GM19238 (cell line): ENCODE measurements around the gene APOBEC3F.
"Not testable (repeated sequence)": the region's sequence is repeated elsewhere in the genome, so short reads cannot be mapped to it uniquely, and the experiment has no call there.

Experiments used
- DNase-seq: peaks from one replicate; pipeline ENCODE4 v3.0.0; 2011; ENCODE audit warnings: low spot score; ENCODE audit not compliant: insufficient read length

APOBEC3F gene

DNA sequence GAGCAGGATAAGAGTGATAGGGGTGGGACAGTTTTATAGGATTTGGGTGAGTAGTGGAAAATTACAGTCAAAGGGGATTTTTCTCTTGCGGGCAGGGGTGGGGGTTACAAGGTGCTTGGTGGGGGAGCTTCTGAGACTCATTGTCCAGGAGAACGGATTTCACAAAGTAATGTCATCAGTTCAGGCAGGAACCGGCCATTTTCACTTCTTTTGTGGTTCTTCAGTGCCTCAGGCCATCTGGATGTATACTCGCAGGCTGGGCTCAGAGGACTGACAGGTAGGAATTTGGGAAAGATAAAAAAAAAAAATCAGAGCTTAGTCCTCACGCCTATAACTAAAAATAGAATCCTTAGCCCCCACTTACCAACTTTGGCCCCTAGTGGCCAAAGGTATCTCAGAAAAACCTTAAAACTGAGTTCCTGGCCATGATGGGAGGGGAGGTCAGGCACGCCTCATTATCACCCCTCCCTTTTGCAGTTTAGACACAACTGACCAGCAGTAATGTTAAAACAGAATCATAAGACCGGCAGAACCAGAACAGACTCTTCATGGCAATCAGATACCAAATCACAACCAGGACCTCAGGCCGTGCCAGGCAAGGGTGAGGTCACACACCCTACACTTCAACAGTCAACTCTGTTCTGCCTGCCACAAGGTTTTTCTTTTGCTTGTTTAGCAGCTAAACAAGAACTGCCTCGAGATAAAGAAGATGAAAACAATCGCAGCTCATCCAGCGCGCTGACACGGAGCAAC, 27.5 kb downstream of the APOBEC3F start:
- DNase-seq: no peak

DNA sequence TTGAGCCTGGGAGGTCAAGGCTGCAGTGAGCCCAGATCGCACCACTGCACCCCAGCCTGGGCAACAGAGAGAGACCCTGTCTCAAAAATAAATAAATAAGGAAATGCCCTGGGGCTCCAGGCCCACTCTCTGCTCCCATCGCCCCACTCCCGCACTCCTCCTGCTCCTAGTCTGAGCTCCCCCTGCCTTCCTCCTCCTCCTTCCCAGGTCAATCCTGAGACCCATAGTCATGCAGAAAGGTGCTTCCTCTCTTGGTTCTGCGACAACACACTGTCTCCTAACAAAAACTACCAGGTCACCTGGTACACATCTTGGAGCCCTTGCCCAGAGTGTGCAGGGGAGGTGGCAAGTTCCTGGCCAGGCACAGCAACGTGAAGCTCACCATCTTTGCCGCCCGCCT, 29.5 kb downstream of the APOBEC3F start:
- no peak for DNase-seq

DNA sequence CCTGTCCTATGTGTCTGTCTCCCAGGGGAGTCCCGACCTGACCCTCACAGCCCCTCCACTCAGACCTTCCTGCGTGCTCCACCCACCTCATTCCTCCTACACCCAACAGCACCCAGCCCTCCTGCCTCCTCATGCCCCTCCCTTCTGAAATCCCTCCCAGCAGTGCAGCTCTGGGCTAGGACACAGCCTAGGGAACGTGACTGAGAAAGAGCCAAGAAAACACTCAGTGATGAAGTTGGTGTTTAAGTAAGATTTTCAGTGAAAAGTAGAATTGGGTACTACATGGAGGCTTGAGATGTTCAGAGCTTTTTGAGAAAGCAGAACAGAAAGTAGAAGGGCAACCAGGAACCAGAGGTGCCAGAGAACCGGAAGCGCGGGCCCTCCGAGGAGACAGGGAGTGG, 31.9 kb downstream of the APOBEC3F start:
- DNase-seq: not testable (repeated sequence)

DNA sequence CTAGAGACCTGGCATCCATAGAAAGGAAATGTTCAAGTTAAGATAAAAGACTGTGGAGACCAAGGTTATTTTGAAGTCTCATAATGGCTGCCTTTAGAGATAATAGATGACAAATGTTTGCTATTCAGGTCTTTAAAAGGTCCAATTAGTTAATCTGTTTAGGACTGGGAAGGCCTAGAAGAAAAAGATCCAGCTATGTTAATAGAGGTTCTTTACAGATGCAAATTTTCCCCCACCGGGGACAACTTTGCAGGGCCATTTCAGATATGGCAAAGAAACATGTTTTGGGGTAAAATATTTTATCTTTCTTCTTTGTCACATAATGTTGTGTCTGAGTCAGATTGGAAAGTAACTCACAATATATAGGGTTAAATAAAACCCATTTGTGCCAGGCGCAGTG, 33.3 kb downstream of the APOBEC3F start:
- no peak for DNase-seq

DNA sequence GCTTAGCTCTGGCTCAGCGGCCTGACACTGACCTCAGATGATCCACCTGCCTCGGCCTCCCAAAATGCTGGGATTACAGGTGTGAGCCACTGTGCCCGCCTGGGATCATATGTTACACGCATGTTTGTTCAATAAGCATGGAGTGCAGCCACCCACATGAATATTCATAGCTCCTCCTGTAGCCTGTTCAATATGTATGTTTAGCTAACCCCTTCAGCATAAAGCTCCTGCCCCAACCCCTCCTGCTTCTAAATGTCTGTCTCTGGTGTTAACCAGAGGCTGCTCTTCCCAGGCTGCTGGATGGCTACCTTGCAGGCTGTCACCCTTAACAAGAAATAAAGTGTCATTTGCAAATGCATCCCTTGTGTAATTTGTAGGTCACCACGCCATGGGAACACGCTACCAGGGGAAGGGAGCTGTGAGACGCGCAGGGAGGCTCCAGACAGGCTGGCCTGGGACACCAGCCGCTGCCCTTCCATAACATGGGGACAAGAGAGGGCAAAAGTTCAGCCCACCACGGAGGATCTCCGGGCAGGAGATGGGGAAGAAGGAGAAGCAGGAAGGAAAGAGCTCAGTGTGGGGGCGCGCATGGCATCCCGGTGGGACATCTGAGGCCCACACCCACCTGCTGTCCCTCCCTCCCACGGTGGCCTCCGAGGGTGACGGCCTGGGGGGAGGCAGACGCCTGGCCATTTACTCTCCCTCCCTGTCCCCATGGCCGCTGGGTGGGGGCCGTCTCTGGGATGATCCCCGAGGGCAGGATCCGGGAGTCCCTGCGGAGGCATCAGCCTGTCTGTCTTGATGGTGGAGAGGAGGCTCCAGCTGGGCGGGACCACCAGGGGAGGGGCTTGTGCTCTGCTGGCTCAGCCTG, 35.7 kb downstream of the APOBEC3F start:
- not testable (repeated sequence) for DNase-seq

DNA sequence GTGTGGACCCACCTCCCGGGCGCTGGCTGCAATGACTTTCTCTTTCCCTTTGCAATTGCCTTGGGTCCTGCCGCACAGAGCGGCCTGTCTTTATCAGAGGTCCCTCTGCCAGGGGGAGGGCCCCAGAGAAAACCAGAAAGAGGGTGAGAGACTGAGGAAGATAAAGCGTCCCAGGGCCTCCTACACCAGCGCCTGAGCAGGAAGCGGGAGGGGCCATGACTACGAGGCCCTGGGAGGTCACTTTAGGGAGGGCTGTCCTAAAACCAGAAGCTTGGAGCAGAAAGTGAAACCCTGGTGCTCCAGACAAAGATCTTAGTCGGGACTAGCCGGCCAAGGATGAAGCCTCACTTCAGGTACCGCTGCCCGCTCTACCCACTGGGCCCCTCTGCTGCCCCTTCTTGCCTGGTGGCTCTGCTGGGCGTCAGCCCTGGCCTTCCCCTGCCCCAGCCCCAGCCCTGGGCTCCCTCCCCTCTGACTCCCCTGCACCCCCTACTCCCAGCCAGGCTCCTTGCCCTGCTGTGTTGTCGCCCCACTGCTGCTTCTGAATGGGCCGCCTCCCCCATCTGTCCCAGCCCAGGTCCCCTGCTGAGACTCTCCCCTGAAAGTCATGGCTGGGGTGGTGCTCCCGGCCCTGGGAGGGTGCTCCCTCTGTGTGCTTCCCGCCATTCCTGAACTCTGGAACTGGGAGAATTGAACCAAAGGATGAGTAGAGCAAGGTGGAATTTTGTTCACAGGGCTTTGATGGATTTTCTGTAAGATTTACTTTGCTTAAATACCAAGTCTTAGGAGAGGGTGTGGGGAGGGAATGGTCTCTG, 36.6 kb downstream of the APOBEC3F start, which contains the start of gene APOBEC3G:
TSS of gene APOBEC3G (plus strand) at position 250 of the 815 bp plus-strand sequence. CDS start at position 337, 87 bp downstream.
- DNase-seq: not testable (repeated sequence)

DNA sequence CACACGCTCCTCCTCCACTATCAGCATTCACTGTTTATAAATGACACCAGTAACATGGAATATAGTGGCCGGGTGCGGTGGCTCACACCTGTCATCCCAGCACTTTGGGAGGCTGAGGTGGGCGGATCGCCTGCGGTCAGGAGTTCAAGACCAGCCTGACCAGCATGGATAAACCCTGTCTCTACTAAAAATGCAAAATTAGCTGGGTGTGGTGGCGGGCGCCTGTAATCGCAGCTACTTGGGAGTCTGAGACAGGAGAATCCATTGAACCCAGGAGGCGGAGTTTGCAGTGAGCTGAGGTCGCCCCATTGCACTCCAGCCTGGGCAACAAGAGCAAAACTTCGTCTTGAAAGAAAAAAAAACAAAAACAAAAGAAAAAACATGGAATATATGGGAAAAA, 37.2 kb downstream of the APOBEC3F start:
- DNase-seq: not testable (repeated sequence)

DNA sequence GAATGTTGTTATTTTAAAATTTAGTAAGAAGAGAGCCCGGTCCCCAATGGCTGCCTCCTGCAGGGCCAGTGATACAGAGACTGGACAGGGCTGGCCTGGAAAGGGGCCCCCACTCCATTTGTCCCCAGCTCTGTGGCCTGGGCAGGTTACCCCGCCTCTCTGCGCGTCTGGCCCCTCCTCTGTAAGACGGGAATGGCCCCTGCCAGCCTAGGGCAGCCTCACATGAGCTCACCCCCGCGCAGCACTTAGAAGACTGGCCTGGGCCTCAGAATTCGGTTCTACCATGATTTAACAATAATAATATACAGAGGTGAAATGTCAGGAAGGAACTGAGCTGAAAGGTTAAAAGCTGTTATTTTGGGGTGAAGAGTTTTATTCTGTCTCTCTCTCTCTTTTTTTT, 37.7 kb downstream of the APOBEC3F start:
- DNase-seq: no peak

DNA sequence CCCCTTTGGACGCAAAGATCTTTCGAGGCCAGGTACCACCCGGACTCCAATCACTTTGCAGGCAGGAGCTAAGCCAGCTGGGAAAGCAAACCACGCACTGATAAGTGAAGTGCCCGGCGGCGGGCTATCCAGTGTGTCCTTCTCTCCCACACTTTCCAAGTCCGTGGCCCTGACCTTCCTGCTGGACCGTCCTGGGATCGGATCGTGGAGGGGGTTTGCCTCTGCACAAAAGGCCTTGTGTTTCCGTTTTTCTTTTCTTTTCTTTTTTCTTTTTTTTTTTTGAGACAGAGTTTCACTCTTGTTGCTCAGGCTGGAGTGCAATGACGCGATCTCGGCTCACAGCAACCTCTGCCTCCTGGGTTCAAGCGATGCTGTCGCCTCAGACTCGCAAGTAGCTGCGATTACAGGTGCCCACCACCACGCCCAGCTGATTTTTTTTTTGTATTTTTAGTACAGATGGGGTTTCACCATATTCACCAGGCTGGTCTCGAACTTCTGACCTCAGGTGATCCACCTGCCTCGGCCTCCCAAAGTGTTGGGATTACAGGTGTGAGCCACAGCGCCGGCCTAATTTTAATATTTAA, 38.5 kb downstream of the APOBEC3F start:
- not testable (repeated sequence) for DNase-seq

DNA sequence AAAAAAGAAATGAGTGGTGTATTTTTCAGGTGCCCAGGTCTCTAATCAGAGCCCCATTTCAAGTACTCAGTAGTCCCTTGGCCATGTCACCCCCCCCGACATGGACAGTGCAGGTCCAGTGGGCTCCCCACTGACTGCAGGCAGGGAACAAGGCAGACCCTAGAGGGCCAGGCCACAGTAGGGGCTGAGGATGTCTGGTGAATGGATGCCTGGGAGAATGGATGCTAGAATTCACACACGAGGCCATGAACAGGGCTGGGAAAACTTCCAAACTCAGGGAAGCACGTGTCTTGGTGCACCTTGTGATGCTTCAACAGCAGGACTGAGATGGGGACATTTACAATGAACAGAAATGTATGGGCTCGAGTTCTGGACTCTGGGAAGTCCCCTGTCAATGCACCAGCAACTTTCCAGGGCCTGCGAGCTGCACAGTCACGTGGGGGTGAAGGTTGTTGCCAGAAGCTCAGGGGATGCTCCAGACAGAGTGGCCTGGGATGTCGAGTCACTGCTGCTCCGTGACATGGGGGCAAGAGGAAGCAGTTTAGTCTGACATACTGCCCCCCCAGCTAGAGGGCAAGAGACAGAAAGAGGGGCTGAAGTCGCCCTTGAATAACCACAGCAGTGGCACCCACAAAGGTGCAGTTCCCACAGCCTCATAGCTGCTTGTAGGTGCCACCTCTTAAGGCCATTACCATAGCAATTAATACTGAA, 39.5 kb downstream of the APOBEC3F start:
- no peak for DNase-seq

DNA sequence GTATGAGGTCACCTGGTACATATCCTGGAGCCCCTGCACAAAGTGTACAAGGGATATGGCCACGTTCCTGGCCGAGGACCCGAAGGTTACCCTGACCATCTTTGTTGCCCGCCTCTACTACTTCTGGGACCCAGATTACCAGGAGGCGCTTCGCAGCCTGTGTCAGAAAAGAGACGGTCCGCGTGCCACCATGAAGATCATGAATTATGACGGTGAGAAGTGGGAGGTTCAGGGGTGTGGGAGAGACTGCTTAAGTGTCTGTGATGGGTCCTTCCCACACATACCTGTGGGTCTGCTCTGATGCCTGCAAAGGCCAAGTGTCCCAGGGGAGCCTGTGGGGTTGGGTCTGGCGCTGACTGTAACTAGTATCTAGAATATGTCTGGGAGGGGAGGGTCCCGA, 40.4 kb downstream of the APOBEC3F start:
- DNase-seq: no peak

DNA sequence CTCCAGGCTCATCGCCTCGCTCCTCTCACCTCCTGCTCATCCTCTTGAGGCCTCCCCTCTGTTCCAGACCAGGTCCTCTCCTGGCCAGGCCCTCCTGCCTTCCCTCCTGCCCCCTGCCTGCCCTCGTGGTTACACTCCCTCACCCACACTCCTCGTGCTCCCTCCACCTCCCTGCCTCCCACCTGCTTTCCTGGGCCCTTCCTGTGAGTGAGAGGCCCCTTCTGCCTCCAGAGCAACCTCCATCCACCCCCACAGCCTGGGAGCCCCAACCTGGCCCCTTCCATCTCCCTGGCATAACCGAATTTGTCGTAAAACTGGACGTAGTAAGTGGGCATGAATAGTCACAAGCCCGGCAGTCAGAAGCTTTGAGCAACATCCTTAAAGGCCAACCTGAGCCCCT, 40.9 kb downstream of the APOBEC3F start:
- no peak for DNase-seq

DNA sequence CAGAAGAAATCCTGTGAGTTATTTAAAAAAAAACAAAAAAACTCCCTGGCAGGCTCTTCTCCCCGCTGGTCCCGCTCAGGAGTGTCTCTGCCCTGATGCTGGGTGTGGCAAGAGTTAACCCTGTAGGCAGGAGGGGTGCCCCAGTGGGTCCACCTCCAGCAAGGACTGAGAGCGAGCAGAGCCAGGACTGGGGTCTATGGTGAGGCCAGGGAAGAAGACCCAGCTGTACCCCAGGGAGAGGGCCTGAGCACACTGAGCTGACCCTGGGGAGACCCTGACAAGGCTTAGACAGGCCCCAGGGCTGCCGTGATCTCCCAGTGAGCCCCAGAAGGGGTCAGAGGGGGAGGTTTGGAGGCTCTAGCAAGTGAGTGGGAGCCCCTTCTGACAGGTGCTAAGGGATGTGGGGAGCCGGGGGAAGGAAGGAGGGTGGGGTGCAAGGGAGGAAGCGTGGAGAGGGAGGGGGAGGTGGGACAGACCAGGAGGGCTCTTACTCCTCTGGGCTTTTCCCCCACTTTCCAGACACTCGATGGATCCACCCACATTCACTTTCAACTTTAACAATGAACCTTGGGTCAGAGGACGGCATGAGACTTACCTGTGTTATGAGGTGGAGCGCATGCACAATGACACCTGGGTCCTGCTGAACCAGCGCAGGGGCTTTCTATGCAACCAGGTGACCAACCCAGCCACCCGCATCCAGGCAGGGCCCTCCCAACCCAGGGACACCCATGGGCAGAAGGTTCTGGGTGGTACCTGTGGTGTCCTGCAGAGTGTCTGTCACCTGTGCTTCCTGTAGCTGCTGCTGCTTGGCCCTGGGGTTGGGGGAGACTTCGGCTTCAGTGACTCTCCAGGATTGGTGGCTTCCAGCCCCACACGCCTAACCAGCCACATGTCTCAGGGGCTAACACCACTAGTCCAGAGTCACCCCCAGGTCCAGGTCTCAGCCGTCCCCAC, 42.8 kb downstream of the APOBEC3F start:
- no peak for DNase-seq

DNA sequence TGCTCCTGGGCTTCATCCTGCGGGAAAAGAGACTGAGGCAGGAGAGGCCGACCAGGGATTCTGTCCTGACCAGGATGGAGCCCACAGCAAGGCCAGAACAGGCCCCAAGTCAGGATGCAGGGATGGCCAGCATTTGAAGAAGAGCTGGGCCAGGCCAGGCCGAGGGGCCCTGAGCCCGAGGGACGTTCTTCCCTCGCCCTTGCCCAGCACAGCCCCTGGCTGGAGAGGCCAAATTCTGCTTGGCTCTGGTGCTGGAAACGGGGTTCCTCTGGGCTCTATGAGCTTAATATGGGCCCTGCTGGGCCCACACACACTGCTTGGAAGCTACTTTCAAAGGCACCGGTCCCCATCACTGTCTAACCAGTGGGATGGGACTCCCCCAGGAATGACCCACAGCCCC, 44.0 kb downstream of the APOBEC3F start:
- DNase-seq: no peak

DNA sequence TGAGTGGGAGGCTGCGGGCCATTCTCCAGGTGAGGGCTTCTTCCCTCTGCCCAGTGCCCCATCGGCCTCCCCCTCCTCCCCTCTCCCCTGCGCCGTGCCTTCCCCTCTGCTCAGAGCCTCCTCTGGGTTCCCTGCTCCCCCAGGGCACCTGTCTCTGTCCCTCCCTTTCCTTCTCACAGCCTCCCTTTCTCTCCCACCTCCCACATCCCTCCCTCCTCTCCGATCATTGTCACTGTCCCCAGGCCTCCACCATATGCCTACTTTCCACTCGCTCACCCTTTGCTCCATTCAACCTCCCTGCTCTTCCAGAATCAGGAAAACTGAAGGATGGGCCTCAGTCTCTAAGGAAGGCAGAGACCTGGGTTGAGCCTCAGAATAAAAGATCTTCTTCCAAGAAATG, 46.4 kb downstream of the APOBEC3F start:
- DNase-seq: no peak

DNA sequence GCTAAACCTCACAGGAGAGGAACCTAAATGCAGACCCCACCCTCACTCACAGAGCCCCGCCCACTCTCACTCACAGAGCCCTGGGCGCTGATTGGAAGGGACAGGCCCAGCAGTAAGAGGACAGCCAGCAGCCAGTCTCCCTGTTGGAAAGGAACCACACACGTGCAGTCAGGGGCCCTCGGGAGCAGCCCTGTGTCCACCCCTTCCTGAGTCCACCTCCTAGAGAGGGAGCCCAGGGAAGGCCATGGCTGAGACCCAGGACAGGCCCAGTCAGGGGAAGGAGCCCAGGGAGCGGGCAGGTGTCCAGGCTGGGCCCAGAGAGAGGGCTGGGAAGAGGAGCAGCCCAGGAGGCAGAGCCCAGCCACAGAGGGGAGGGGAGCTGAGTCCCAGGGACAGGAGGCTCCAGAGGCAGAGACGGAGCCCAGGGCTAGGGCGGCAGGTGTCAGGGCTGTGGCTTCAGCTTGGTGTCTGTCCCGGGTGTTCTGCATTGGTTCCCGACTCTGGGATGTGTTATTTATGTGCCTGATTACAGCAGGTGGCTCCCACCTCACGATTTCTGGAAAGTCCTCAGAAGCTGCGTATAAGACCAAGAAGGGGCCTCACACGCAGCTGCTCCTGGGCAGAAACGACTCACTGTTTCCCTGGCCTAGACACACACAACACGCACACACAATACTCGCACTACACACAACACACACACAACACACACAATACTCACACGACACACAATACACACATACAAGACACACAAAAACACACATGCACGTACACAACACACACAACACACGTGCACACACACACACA, 47.4 kb downstream of the APOBEC3F start:
- no peak for DNase-seq

DNA sequence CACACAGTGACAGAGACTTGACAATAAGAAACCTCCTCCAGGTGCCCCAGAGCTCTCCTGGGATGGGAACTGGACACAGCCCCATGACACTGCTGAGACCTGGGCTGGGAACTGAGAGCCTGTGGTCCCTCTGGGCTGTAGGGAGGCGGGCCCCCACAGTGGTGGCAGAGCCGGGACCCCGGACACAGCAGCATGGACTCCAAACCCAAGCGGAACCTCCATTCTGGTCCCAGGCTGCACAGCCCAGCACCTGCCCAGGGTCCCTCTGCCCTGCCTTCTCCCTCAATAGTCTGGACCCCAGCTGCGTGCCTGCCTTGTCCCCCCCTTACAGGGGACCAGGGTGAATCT, 48.0 kb downstream of the APOBEC3F start:
- DNase-seq: no peak

DNA sequence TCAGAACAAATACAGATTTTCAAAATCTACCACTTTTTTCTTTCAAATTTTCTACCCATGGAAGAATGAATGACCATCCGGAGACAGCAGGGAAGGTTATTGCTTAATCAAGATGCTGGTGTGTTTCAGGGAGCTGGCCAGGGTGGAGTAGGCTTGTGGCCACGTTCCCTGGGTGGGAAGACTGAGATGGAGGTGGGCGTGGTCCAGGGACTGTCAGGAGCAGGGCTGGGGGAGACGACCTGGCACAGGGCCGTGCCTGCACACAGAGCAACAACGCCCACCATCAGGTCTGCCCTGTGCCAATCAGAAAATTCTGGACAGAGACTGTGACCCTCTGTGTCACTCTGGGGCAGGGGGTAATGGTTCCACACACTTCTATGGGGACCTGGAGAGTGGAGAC, 49.3 kb downstream of the APOBEC3F start:
- DNase-seq: no peak
